Epithelial cell of esophagus (primary cell): Measurements from ENCODE around the gene SLC39A10.
"Not testable (repeated sequence)": the region's sequence is repeated elsewhere in the genome, so short reads cannot be mapped to it uniquely, and the experiment has no call there.

Experiments used
- DNase-seq: peaks from one replicate; pipeline ENCODE4 v3.0.0; 2010; ENCODE audit warnings: low read depth
- H3K4me3 ChIP-seq: 2 replicates; pipeline ENCODE4 v1.5.1; 2011; ENCODE audit warnings: mild to moderate bottlenecking, low read length, control low read depth
- TF ChIP-seq, protein P1 (sequence below): IDR thresholded peaks from 2 replicates; pipeline ENCODE4 v1.5.1; 2011; ENCODE audit warnings: low read depth, mild to moderate bottlenecking, low read length, control low read depth, inconsistent platforms; ENCODE audit not compliant: insufficient read depth; ENCODE audit errors: missing control alignments

Gene SLC39A10

DNA sequence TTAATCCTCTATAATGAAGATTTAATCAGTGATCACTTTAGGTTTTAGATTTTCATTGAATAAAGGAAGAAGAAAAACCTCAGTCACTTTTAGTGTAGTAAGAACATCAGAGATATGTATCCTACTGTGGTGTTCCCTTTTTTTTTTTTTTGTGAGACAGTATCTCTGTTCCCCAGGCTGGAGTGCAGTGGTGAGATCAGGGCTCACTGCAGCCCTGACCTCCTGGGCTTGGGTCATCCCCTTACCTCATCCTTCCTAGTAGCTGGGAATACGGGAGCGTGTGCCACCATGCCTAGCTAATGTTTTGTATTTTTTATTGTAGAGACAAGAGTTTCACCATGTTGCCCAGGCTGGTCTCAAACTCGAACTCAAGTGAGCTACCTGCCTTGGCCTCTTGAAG lies 5.1 kb downstream of the SLC39A10 start:
- TF ChIP-seq, protein P1, sequence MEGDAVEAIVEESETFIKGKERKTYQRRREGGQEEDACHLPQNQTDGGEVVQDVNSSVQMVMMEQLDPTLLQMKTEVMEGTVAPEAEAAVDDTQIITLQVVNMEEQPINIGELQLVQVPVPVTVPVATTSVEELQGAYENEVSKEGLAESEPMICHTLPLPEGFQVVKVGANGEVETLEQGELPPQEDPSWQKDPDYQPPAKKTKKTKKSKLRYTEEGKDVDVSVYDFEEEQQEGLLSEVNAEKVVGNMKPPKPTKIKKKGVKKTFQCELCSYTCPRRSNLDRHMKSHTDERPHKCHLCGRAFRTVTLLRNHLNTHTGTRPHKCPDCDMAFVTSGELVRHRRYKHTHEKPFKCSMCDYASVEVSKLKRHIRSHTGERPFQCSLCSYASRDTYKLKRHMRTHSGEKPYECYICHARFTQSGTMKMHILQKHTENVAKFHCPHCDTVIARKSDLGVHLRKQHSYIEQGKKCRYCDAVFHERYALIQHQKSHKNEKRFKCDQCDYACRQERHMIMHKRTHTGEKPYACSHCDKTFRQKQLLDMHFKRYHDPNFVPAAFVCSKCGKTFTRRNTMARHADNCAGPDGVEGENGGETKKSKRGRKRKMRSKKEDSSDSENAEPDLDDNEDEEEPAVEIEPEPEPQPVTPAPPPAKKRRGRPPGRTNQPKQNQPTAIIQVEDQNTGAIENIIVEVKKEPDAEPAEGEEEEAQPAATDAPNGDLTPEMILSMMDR: no peak
- no peak overlapping the region for H3K4me3 ChIP-seq
- no peak for DNase-seq

GRCh38 chr2:195663007-195663406 lies 6.0 kb downstream of the SLC39A10 start:
- no peak overlapping the region for H3K4me3 ChIP-seq
- TF ChIP-seq, protein P1: no peak
- DNase-seq: no peak

DNA sequence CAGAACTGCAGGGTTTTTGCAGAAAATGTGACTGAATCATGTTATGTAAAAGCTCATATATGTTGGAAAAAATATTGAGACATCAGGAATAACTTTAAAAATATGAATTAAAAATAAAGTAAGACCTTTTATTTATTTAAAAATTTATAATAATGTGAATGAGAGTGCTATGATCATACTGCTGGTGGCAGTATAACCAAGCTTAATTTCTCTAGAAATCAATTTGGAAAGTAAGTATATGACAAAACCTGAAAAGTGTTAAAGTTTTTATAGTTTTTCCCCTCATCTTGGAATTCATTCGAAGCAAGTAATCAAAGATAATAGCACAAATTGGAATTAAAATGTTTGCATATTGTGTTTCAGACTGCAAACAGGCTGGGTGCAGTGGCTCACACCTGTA lies 7.5 kb downstream of the SLC39A10 start:
- DNase-seq: no peak
- TF ChIP-seq, protein P1: no peak
- no peak overlapping the region for H3K4me3 ChIP-seq

DNA sequence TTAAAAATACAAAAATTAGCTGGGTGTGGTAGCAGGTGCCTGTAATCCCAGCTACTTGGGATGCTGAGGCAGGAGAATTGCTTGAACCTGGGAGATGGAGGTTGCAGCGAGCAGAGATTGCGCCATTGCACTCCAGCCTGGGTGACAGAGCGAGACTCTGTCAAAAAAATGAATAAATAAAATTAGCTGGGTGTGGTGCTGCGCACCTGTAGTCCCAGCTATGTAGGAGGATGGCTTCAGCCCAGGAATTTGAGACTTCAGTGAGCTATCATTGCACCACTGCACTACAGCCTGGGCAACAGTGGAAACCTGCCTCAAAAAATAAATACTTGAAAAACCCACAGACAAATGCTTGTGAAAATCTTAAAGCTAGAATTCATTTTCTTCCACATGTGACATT lies 8.1 kb downstream of the SLC39A10 start:
- not testable (repeated sequence) for DNase-seq, H3K4me3 ChIP-seq

DNA sequence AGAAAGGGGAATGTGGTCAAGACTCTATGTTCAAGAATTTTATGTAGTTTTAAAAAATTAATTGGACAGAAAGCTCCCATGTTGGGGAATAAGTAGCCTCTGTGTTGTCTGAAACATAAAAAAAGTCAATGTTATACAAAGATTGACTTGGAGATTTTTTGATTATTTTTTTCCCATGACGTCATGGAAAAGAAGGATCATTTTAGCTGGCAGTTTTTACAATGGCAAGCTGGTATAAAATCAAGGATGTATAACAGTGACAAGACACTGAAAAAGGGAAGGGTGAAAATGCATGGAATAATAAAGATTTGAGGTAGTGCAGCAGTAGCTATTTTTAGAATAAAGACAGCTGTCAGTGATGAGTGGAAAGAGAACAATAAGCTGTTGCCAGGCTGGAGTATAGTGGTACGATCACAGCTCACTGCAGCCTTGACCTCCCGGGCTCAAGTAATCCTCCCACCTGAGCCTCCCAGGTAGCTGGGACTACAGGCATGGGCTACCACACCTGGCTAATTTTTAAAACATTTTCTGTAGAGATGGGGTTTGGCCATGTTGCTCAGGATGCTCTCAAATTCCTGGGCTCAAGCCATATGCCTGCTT lies 9.2 kb downstream of the SLC39A10 start:
- TF ChIP-seq, protein P1: no peak
- no peak overlapping the region for H3K4me3 ChIP-seq

GRCh38 chr2:195667974-195668373 lies 10.9 kb downstream of the SLC39A10 start:
- no peak for DNase-seq
- H3K4me3 ChIP-seq: no peak overlapping the region
- TF ChIP-seq, protein P1: no peak

More for the DNA sequence above, 9.2 kb downstream of the SLC39A10 start:
- no peak for DNase-seq

DNA sequence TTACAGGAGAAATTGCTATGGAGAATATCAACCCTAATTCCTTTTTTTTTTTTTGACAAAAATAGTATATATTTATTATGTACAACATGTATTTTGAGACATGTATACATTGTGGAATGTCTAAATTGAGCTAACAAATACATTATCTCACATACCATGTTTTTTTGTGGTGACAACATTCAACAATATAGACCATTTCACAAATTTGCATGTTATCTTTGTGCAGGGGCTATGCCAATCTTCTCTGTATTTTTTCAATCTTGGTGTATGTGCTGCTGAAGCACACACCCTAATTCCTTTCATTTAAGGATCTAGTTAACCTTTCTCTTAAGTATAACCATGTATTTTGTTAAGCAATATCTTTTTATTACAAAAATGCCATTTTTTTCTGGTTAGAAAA lies 13.2 kb downstream of the SLC39A10 start:
- no peak for DNase-seq
- TF ChIP-seq, protein P1: no peak
- H3K4me3 ChIP-seq: no peak overlapping the region
